Mesendoderm (in vitro differentiated cells): ENCODE results near the gene SEMA4C.
"Not testable (repeated sequence)": the region's sequence is repeated elsewhere in the genome, so short reads cannot be mapped to it uniquely, and the experiment has no call there.

Source experiments
- DNase-seq: peaks from one replicate; pipeline ENCODE4 v3.0.0; 2013
- H2AK5ac ChIP-seq: 2 replicates; pipeline ENCODE4 v1.6.1; 2013; ENCODE audit warnings: low read length, inconsistent platforms
- H2BK120ac ChIP-seq: 2 replicates; pipeline ENCODE4 v1.6.1; 2013; ENCODE audit warnings: low read depth, mild to moderate bottlenecking, low read length, moderate library complexity, mixed read lengths
- H2BK15ac ChIP-seq: replicated peaks from 2 replicates; pipeline ENCODE4 v1.6.1; 2013; ENCODE audit warnings: low read depth, mild to moderate bottlenecking, moderate library complexity
- H2BK5ac ChIP-seq: 2 replicates; pipeline ENCODE4 v1.6.1; 2013; ENCODE audit warnings: low read length, inconsistent platforms
- H3K18ac ChIP-seq: 2 replicates; pipeline ENCODE4 v1.6.1; 2013; ENCODE audit warnings: mild to moderate bottlenecking, low read length, mixed read lengths
- H3K23ac ChIP-seq: one replicate; pipeline ENCODE4 v1.6.1; 2013; ENCODE audit warnings: low read length
- H3K27ac ChIP-seq: 2 replicates; pipeline ENCODE4 v1.5.1; 2013; ENCODE audit warnings: low read depth, mild to moderate bottlenecking, inconsistent platforms, low read length, moderate library complexity
- H3K27me3 ChIP-seq: 2 replicates; pipeline ENCODE4 v1.6.1; 2013; ENCODE audit warnings: low read length, control low read depth, mild to moderate bottlenecking, inconsistent platforms; ENCODE audit not compliant: insufficient read depth, poor library complexity
- H3K36me3 ChIP-seq: 2 replicates; pipeline ENCODE4 v1.6.1; 2013; ENCODE audit warnings: low read length, inconsistent platforms; ENCODE audit not compliant: control insufficient read depth, insufficient read depth
- H3K4ac ChIP-seq: one replicate; pipeline ENCODE4 v1.6.1; 2013; ENCODE audit warnings: low read depth, mild to moderate bottlenecking, low read length, moderate library complexity
- H3K4me1 ChIP-seq: 2 replicates; pipeline ENCODE4 v1.6.1; 2013; ENCODE audit warnings: low read depth, low read length, inconsistent platforms; ENCODE audit not compliant: control insufficient read depth
- H3K4me2 ChIP-seq: 2 replicates; pipeline ENCODE4 v1.6.1; 2013; ENCODE audit warnings: low read length
- H3K4me3 ChIP-seq: 2 replicates; pipeline ENCODE4 v1.5.1; 2013; ENCODE audit warnings: mild to moderate bottlenecking, low read length
- H3K56ac ChIP-seq: one replicate; pipeline ENCODE4 v1.6.1; 2013; ENCODE audit warnings: low read length
- H3K79me1 ChIP-seq: 2 replicates; pipeline ENCODE4 v1.6.1; 2013; ENCODE audit warnings: low read length, inconsistent platforms
- H3K79me2 ChIP-seq: 2 replicates; pipeline ENCODE4 v1.6.1; 2013; ENCODE audit warnings: mild to moderate bottlenecking, low read length; ENCODE audit not compliant: control insufficient read depth, insufficient read depth
- H3K9ac ChIP-seq: 2 replicates; pipeline ENCODE4 v1.6.1; 2013; ENCODE audit warnings: low read length, inconsistent platforms
- H4K5ac ChIP-seq: one replicate; pipeline ENCODE4 v1.6.1; 2013; ENCODE audit warnings: low read length
- H4K8ac ChIP-seq: one replicate; pipeline ENCODE4 v1.6.1; 2013; ENCODE audit warnings: low read depth, mild to moderate bottlenecking, control low read depth, low read length, moderate library complexity
- WGBS: extraction: QIAGEN DNeasy Blood & Tissue Kit; methylation state at CpG from one replicate; pipeline ENCODE4 v1.1.7; 2013; ENCODE audit warnings: low lambda C conversion rate, missing lambda C conversion rate; ENCODE audit not compliant: insufficient coverage; ENCODE audit errors: extremely low coverage; 5-methylcytosine and 5-hydroxymethylcytosine counted together

Gene SEMA4C

GRCh38 chr2:96863056-96863455 is 6.8 kb downstream of the SEMA4C start:
- H3K79me1 ChIP-seq = peaks cover 29% of the 10 kb centered on the region
- not testable (repeated sequence) for H3K4me2 ChIP-seq, H3K27me3 ChIP-seq, H3K56ac ChIP-seq, H2AK5ac ChIP-seq, H3K4me1 ChIP-seq, H4K8ac ChIP-seq, H3K18ac ChIP-seq, DNase-seq, H4K5ac ChIP-seq, H2BK5ac ChIP-seq, H2BK15ac ChIP-seq, H3K9ac ChIP-seq, H3K4me3 ChIP-seq, H3K4ac ChIP-seq, H2BK120ac ChIP-seq, H3K23ac ChIP-seq, H3K27ac ChIP-seq
- H3K36me3 ChIP-seq = peaks cover 38% of the 10 kb centered on the region
- peaks cover 26% of the 10 kb centered on the region for H3K79me2 ChIP-seq
- WGBS = no CpG with 5 or more reads among the region's 4 CpGs

DNA sequence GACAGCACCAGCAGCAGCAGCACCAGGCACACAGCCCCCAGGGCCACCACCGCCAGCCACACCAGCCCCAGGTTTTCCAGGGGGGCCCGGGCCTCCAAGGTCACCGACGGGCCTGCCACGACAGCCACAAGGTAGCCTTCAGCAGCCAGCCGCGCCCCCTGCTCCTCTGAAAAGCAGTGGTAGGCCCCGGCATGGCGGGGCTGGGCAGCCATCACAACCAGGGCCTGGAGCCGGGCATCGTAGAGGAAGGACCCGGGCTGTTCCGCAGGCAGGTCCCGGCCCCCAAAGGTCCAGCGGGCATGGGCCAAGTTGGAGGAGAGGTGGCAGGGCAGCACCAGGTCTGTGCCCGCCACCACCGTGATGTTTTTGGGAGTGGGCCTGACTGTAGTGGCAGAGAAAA is 8.8 kb downstream of the SEMA4C start:
- no peak overlapping the region for H2AK5ac ChIP-seq
- H3K56ac ChIP-seq = no peak overlapping the region
- no peak overlapping the region for H4K5ac ChIP-seq
- H4K8ac ChIP-seq = no peak overlapping the region
- H3K4ac ChIP-seq = no peak overlapping the region
- H2BK120ac ChIP-seq = no peak overlapping the region
- H3K9ac ChIP-seq = no peak overlapping the region
- no CpG with 5 or more reads among the region's 17 CpGs for WGBS
- no peak overlapping the region for H2BK5ac ChIP-seq
- peaks cover 12% of the 10 kb centered on the region for H3K79me1 ChIP-seq
- H3K27me3 ChIP-seq = no peaks in the 10 kb centered on the region
- H3K36me3 ChIP-seq = peaks cover 34% of the 10 kb centered on the region
- no peak overlapping the region for H3K23ac ChIP-seq
- H3K27ac ChIP-seq = no peak overlapping the region
- no peak for DNase-seq
- H3K79me2 ChIP-seq = peaks cover 6% of the 10 kb centered on the region
- H3K4me2 ChIP-seq = no peak overlapping the region
- no peak overlapping the region for H3K4me3 ChIP-seq
- H3K18ac ChIP-seq = no peak overlapping the region
- peaks cover 5% of the 10 kb centered on the region for H3K4me1 ChIP-seq
- H2BK15ac ChIP-seq = no peak overlapping the region

GRCh38 chr2:96860065-96861029 is 9.5 kb downstream of the SEMA4C start:
- DNase-seq = no peak
- Histone ChIP-seq H3K79me1 (peaks cover 6% of the 10 kb centered on the region), H3K27me3 (no peaks in the 10 kb centered on the region), H3K4me2 (no peak overlapping the region), H2BK120ac (no peak overlapping the region), H3K23ac (no peak overlapping the region), H2AK5ac (no peak overlapping the region), H3K9ac (no peak overlapping the region), H4K8ac (no peak overlapping the region), H3K4ac (no peak overlapping the region), H3K79me2 (peaks cover 2% of the 10 kb centered on the region), H3K4me1 (peaks cover 5% of the 10 kb centered on the region), H3K27ac (no peak overlapping the region), H3K18ac (no peak overlapping the region), H4K5ac (no peak overlapping the region), H2BK15ac (no peak overlapping the region), H3K36me3 (peaks cover 30% of the 10 kb centered on the region), H3K56ac (no peak overlapping the region), H3K4me3 (no peak overlapping the region), H2BK5ac (no peak overlapping the region)
- WGBS = no CpG with 5 or more reads among the region's 38 CpGs

GRCh38 chr2:96859681-96860064 is 10.2 kb downstream of the SEMA4C start:
- Histone ChIP-seq H2BK5ac (no peak overlapping the region), H2BK15ac (no peak overlapping the region), H3K36me3 (peaks cover 27% of the 10 kb centered on the region), H3K4me3 (no peak overlapping the region), H4K5ac (no peak overlapping the region), H3K4me2 (no peak overlapping the region), H3K27me3 (no peaks in the 10 kb centered on the region), H3K4ac (no peak overlapping the region), H3K4me1 (peaks cover 5% of the 10 kb centered on the region), H2AK5ac (no peak overlapping the region), H3K79me2 (no peaks in the 10 kb centered on the region), H3K56ac (no peak overlapping the region), H3K18ac (no peak overlapping the region), H3K27ac (no peak overlapping the region), H3K9ac (no peak overlapping the region), H4K8ac (no peak overlapping the region), H3K23ac (no peak overlapping the region), H2BK120ac (no peak overlapping the region), H3K79me1 (peaks cover 6% of the 10 kb centered on the region)
- DNase-seq = no peak
- 100% methylated on average over 1 of the region's 4 CpGs for WGBS

DNA sequence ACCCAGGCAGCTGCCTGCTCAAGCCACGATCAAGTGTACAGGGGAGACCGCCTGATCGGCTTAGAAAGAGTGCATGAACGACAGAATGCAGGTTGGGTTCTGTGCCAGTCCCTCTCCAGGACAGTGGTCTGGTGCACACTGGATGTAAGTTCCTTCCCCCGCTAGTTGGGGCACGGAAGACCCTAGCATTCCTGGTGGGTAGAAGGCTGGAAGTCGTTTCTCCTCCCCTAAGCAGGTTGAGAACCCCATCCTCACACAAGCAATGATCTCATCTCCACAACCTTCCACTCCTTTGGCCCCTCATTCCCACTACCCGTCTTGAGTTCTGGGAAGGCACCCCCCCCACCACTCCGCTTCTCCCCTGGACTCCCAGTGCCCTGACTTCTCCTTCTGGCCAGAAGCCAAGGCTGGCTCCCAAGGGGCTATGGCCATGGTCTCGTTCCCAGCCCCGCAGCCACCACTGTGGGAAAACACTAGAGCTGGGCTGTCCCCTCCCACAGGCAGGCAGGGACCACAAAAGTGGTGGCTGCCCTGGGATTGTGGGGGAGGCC is 10.7 kb downstream of the SEMA4C start:
- Histone ChIP-seq H3K79me1 (peaks cover 7% of the 10 kb centered on the region), H3K27ac (peak overlapping the region; percentile 26), H3K18ac (no peak overlapping the region), H2BK5ac (no peak overlapping the region), H4K8ac (no peak overlapping the region), H3K4me1 (peaks cover 5% of the 10 kb centered on the region), H3K4ac (no peak overlapping the region), H3K4me2 (peak overlapping the region; percentile 23), H4K5ac (no peak overlapping the region), H3K56ac (peak overlapping the region; percentile 75), H2BK15ac (no peak overlapping the region), H2AK5ac (no peak overlapping the region), H3K4me3 (no peak overlapping the region), H3K36me3 (peaks cover 22% of the 10 kb centered on the region), H3K27me3 (no peaks in the 10 kb centered on the region), H3K23ac (peak overlapping the region; percentile 0), H2BK120ac (no peak overlapping the region), H3K79me2 (no peaks in the 10 kb centered on the region), H3K9ac (peak overlapping the region; percentile 62)
- WGBS = no CpG with 5 or more reads among the region's 11 CpGs
- no peak for DNase-seq
